Middle frontal gyrus (tissue), 1 donor: ENCODE measurements around the gene NAALAD2.
A peak's percentile ranks its signal among the peaks of the same experiment; 100 is the strongest.
"Not testable (repeated sequence)": the region's sequence is repeated elsewhere in the genome, so short reads cannot be mapped to it uniquely, and the experiment has no call there.

ENCODE experiments used
- DNase-seq: peaks from one replicate; pipeline ENCODE4 v3.0.0-alpha.2; 2015; ENCODE audit warnings: low spot score; ENCODE audit errors: extremely low spot score

The NAALAD2 gene

GRCh38 chr11:90134478-90135003 lies at the start of gene NAALAD2:
TSS of gene NAALAD2 (plus strand) at chr11:90134663. CDS start at chr11:90134759, 96 bp downstream.
- peak; percentile 34 for DNase-seq

GRCh38 chr11:90085650-90086049 lies 48.8 kb upstream of the NAALAD2 start, which contains the start of gene UBTFL1:
TSS of gene UBTFL1 (plus strand) at chr11:90085950. CDS start at chr11:90085950, 0 bp downstream.
- DNase-seq, result not testable (repeated sequence)

GRCh38 chr11:90088731-90089130 lies 45.7 kb upstream of the NAALAD2 start:
- not testable (repeated sequence) for DNase-seq

GRCh38 chr11:90095230-90095924 lies 39.1 kb upstream of the NAALAD2 start:
- not testable (repeated sequence) for DNase-seq

- DNase-seq, result not testable (repeated sequence)
These were observed 36.2 kb upstream of the NAALAD2 start for GRCh38 chr11:90098261-90098660.

GRCh38 chr11:90100431-90100830 lies 34.0 kb upstream of the NAALAD2 start:
- DNase-seq, result no peak

GRCh38 chr11:90113541-90113940 lies 20.9 kb upstream of the NAALAD2 start:
- no peak for DNase-seq

GRCh38 chr11:90120191-90120590 lies 14.3 kb upstream of the NAALAD2 start:
- DNase-seq, result no peak

- no peak for DNase-seq
These were observed 10.1 kb upstream of the NAALAD2 start for GRCh38 chr11:90124371-90124770.

- no peak for DNase-seq
These were observed 9.5 kb upstream of the NAALAD2 start for GRCh38 chr11:90124946-90125345.

GRCh38 chr11:90133560-90134477 lies 644 bp upstream of the NAALAD2 start:
- no peak for DNase-seq

GRCh38 chr11:90135016-90135415 lies 553 bp downstream of the NAALAD2 start:
- no peak for DNase-seq

- DNase-seq, result no peak
These were observed 14.4 kb downstream of the NAALAD2 start for GRCh38 chr11:90148900-90149299.

- DNase-seq, result not testable (repeated sequence)
These were observed 32.6 kb downstream of the NAALAD2 start for GRCh38 chr11:90166982-90167573.

GRCh38 chr11:90167704-90168103 lies 33.2 kb downstream of the NAALAD2 start:
- not testable (repeated sequence) for DNase-seq

- no peak for DNase-seq
These were observed 34.1 kb downstream of the NAALAD2 start for GRCh38 chr11:90168571-90168970.

- DNase-seq, result no peak
These were observed 36.9 kb downstream of the NAALAD2 start for GRCh38 chr11:90171359-90171758.

GRCh38 chr11:90176069-90176468 lies 41.6 kb downstream of the NAALAD2 start:
- DNase-seq, result no peak

- no peak for DNase-seq
These were observed 44.3 kb downstream of the NAALAD2 start for GRCh38 chr11:90178751-90179150.

GRCh38 chr11:90179923-90180322 lies 45.5 kb downstream of the NAALAD2 start:
- no peak for DNase-seq

GRCh38 chr11:90187839-90188238 lies 53.4 kb downstream of the NAALAD2 start:
- no peak for DNase-seq

- DNase-seq, result no peak
These were observed 54.5 kb downstream of the NAALAD2 start for GRCh38 chr11:90189011-90189410.
